HG02759 (cell line): Measurements from ENCODE around the gene GSKIP.

ENCODE experiments used
- ATAC-seq: cut with Tn5 transposase; IDR thresholded peaks from one replicate; pipeline ENCODE4 v1.9.1; 2021; ENCODE audit warnings: mild to moderate bottlenecking, moderate library complexity; ENCODE audit not compliant: unreplicated experiment

Gene GSKIP

GRCh38 chr14:96376093-96376492 is 12.8 kb downstream of the GSKIP start:
- ATAC-seq = no peak

GRCh38 chr14:96380735-96381134 is 17.4 kb downstream of the GSKIP start:
- ATAC-seq = peak; percentile 95

DNA sequence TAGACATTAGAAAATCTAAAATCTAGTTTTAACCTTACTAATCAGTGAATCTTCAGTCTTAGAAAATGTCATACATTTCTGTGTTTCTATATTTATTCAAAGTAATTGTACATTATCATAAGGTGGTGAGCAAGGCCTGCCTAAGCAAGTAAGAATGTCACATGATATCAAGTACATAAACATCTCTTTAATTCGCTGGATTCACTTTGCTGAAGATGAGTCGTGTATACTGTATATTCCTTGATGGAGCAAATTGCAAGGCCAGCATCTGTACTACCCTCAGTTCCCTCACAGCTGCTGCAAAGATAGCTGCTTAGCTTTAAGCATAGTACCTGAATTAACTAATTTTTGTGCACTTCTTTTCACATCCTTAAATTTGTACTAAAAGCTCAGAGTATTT is 20.1 kb downstream of the GSKIP start:
- ATAC-seq = no peak

DNA sequence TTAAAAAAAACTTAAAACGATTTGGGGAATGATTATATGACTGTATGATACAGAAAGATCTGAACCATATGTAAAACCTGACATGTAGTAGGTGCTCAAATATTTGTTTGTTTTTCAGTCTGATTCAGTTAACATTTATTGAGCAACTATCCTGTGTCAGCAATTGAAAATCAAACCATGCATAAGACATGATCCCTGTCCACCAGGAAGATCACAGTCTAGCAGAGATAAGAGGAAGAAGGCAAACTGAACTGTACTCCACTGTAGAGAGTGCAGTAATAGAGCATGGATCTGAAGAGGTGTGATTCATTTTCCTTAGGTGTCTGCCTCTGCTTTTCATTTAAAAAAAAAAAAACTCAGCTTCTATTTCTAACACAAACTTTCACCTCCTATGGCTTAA is 20.7 kb downstream of the GSKIP start:
- ATAC-seq = no peak

- no peak for ATAC-seq
Observed at GRCh38 chr14:96384740-96385139, 21.4 kb downstream of the GSKIP start.

- ATAC-seq = no peak
Observed at GRCh38 chr14:96385385-96385784, 22.1 kb downstream of the GSKIP start.

DNA sequence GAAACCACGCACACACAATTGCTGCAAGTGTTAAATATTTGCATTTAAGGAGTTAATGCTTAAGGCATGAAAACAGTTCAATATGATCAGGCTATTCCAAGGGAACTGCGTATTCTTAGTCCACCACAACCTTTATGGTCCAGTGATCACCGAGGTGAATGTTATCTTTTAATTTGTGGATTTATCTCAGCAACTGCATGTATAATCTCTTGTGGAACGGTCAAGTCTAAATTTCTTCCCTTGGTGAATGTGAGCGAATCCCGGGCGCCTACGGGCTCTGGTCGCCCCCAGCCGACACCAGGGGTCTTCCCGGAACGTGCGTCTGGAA is 27.6 kb downstream of the GSKIP start:
- ATAC-seq = no peak

DNA sequence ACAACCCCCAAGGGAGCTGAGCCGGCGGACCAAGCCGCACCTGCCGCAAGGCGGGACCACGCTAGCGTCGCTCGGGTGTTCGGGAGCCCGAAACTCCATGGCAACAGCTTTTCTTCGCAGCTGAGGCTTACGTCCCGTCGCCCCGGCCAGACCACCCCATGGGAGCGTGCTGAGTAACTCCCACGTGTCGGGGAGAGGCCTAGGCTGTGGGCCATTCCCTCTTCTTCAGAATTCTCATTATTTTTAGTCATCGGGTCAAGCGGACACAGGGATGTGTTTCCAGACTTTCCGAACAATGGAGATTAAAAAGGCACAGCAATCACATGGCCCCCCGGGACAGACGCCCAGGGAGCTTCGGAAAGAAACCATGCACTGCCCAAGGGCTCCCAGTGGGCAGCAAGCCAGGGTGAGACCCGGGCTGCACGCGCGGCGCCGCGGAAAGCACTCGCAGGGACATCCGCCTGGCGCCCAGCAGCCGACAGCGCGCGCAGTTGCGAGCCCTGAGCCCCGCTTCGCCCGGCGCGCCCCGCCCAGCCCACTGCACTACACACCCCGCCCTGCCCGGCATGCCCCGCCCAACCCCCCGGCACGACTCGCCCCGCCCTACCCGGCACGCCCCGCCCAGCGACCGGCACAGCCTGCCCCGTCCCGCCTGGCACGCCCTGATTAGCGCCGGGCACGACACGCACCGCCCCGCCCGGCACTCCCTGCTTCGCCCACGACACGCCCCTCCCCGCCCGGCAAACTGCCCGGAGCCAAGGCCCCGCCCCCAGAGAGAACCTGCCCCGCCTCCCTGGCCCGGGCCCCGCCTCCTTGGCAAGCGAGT is 28.2 kb downstream of the GSKIP start:
- ATAC-seq = peak; percentile 88

DNA sequence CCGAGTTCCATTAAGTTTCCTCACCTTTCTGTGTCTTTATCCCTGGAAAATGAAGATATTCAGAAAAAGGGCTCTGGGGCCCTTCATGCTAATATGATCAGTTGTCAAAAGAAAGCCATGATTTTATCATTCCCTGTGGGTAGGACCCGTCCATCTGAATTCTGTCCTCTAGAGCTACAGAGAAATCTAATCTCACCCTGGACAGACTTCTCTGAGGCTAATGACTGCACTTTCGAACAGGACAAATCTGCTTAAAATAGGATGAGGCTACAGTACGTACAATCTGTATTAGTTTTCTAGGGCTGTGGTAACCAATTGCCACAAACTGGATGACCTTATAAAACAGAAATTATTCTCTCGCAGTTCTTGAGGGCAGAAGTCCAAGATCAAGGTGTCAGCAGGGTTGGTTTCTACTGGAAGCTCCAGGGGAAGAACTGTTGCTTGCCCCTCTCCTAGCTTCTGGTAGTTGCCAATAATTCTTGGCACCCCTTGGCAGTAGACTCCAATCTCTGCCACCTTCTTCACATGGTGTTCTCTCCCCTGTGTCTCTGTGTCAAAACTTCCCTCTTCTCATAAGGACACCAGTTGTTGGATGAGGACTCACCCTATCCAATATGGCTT is 29.9 kb downstream of the GSKIP start:
- ATAC-seq = no peak

DNA sequence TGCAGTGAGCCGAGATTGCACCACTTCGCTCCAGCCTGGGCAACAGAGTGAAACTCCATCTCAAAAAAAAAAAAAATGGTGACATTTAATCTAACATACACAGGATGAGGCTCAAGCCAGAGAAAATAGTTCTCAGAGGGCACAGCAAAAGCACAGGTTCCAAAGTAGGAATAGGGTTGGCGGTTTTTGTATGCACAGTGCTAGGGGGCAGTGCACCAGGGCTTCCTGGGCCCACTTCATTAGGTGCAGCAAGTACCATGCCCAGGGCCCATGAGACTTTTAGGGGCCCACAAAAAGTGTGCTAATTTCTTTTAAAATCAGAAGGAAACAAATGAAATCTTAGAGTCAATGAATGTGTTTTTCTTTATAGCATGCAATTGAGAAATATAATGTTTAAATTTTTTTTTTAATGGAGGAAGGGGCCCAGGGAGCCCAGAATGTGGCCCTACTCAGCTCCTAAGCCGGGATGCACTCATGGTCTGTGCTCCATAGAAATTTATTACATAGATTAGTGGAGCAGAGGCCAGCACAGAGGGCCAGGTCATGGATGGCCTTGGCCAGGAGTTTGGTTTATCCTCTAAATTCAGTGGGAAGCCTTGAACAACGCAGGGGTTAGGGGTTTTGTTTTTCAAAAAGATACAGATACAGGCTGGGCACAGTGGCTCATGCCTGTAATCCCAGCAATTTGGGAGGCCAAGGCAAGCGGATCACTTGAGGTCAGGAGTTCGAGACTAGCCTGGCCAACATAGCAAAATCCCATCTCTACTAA is 30.9 kb downstream of the GSKIP start:
- ATAC-seq = no peak

- no peak for ATAC-seq
Observed at GRCh38 chr14:96398432-96398831, 35.1 kb downstream of the GSKIP start.

DNA sequence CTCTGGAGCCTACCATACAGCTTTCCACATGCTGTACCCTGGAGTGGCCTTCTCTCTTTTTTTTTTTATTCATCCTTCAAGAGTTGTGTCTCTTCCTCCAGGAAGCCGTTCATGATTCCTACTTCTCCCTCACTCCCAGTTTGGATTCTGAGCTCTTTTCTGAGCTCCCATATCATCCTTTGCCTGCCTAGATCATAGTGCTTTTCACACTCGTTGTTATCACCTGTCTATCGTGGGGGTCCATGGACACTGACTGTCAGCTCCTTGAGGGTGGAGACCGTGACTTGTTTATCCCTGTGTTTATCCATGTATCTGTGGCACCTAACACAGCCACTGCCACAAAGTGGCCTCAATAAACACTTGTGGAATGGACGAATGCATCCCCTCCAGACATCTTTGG is 35.6 kb downstream of the GSKIP start:
- ATAC-seq = no peak

GRCh38 chr14:96399405-96399804 is 36.1 kb downstream of the GSKIP start:
- ATAC-seq = no peak

- no peak for ATAC-seq
Observed at GRCh38 chr14:96400495-96400894, 37.2 kb downstream of the GSKIP start.

DNA sequence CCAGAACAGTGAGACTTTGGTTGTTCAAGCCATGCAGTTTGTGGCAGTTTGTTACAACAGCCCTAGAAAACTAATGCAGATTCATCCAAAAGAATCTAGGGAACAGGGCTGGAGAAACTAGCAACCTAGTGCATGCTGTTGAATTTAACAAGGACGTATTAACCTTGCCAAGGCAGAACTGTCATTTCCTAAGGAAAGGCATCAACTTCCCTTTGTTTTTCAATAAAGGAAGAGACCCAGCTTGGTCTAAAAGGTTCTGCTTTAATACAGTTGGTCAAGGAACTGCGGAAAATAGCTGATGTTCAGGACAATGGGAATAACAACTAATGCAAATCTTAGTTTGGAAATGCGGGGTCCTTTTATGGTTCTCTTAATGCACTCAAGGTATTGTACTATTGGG is 40.1 kb downstream of the GSKIP start:
- no peak for ATAC-seq

DNA sequence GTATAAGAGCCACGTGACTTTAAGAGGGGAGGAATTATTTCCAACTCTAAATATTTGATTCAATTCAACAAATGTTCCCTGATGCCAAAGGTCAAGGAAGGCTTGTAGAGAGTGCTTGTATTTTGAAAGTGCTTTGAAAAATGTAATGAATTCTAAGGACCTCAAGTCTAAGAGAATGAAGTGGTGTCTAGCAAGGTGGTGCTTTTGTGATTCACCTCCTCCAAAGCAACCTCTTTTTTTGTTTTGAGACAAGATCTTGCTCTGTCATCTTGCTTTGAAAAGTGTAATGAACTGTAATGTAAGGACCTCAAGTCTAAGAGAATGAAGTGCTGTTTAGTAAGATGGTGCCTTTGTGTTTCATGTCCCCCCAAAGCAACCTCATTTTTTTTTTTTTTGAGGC is 42.4 kb downstream of the GSKIP start:
- ATAC-seq = no peak

DNA sequence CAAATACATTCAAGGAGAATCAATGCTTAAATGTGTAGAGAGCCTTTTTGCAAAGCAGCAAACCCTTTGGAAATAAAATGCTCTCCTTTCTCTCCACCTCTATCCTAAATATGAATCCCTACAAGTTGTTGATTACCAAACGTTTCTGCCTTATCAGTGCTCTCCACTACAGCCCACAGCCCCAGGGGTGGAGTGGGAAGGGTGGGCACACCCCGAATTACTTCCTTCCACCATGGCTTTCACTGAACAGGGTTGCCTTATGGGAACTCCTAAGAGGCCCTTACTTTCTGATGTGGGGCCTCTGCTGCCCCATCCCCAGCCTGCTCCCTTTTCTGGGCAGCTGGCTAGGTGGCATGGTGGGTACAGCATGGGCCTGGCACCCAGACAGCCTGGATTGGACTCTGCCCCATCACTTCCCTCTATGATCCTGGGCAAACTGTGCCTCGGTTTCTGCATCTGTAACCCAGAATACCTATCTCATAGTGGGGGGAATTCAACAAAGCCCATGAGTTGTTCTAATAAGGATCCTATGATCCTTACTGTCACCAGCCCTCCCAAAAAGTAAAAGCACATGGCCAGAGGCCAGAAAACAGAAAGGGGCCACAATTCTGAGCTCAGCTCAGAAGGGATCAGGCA is 44.7 kb downstream of the GSKIP start:
- no peak for ATAC-seq

GRCh38 chr14:96408608-96409007 is 45.3 kb downstream of the GSKIP start:
- ATAC-seq = no peak

GRCh38 chr14:96409701-96410100 is 46.4 kb downstream of the GSKIP start:
- no peak for ATAC-seq

DNA sequence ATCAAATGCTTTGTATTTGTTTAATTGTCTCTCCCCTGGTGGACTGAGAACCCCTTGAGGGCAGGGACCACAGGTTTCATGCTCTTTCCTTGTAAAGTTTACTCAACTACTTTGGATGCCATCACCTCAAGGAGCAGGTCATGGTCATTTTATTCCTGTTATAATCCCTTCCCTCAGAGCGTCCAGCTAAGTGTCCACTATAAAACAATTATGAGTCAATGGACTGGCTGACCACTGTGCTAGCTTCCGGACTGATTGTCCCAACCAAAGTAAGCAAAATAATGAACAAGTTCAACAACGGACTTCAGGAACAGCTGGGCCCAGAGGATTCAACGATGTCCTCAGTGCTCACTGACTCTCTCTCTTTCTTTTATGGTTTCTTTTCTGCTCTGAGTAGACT is 46.8 kb downstream of the GSKIP start:
- ATAC-seq = no peak

DNA sequence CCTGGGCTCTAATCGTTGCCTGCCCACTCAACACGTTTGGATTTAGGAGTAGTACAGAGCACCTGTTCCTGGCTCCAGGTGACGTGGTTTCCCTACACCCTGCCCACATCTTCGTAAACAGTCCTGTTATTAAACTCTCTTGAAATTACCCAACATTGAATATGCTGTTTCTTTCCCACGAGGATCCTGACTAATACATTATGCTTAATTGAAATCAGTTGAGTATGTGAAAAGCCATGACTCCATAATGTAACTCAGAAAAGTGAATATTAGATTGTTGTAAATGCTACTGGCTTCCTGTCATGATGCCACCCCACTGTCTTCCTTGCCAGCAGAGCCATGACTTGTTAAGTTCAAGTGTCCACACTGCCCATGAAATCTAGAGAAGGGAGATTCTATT is 50.2 kb downstream of the GSKIP start:
- ATAC-seq = no peak

- no peak for ATAC-seq
Observed at GRCh38 chr14:96415559-96415958, 52.2 kb downstream of the GSKIP start.
